Left colon (tissue), 2 donors: Measurements from ENCODE around the gene BBOF1. TPM values are rescaled to one million over a fixed set of nuclear protein-coding genes. Genes with fewer than 3 reads are reported as not detected.
"Not testable (repeated sequence)": the region's sequence is repeated elsewhere in the genome, so short reads cannot be mapped to it uniquely, and the experiment has no call there.

Experiments used
- ATAC-seq: fragments of 200-7000 bp; cut with Tn5 transposase; one replicate; pipeline ENCODE4 v1.9.1; 2020; ENCODE audit warnings: mild to moderate bottlenecking, moderate library complexity
- DNase-seq, 2 donors: peaks; one replicate each; pipeline ENCODE4 v3.0.0-alpha.2; 2020
- intact Hi-C, 2 donors: fragments of 100-400 bp; cut with DNase I in 1 of 2; cut with micrococcal nuclease in 1 of 2; formaldehyde crosslinking; loops; one replicate each; pipeline versions ENCODE4 v1.11.2 to v1.14.0; 2022; cut with DNase I, micrococcal nuclease
- total RNA-seq, 2 donors: library from RNA; stranded (reverse); fragmentation: NEBNext Ultra II Directional; extraction: Animal tissue kit (Norgen Biotek cat#: 25700); gene quantifications; one replicate each; pipeline ENCODE4 v1.2.1, GENCODE V29; 2021
- donor health status: DM: no; HTN: no; CAD: no.
- donor health status: DM: yes; HTN: yes; CAD: no.

BBOF1 gene
- total RNA-seq, 2 donors from 2014 or later, result 3.1 to 4.5 TPM

DNA sequence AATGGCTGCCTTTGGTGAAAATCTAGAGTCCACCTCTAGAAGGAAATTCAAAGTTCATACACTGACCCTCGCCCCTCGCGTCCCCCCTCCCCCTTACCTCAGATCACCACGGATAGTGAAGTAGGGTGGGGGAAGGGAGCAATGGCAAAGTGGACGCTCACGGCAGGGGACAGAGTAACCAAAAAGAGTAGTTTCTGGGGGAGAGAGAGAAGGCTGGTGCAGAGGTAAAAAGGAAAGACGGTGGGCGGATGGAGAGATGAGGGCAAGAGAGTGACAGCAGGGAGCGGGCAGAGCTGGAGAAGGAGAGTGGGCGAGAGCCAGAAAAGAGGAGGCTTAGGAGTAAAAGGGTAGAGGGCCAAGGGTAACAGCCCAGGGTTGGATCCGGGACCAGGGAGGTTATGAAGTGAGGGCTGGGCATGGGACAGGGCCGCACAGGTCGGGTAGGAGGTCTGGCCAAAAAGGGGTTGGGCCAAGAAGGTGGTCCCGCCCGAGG is 64.7 kb downstream of the BBOF1 start:
- ATAC-seq, result peak; percentile 30
- DNase-seq, result peak in 1 of 2 donors; percentile 29
- intact Hi-C loops, result no loop called here

DNA sequence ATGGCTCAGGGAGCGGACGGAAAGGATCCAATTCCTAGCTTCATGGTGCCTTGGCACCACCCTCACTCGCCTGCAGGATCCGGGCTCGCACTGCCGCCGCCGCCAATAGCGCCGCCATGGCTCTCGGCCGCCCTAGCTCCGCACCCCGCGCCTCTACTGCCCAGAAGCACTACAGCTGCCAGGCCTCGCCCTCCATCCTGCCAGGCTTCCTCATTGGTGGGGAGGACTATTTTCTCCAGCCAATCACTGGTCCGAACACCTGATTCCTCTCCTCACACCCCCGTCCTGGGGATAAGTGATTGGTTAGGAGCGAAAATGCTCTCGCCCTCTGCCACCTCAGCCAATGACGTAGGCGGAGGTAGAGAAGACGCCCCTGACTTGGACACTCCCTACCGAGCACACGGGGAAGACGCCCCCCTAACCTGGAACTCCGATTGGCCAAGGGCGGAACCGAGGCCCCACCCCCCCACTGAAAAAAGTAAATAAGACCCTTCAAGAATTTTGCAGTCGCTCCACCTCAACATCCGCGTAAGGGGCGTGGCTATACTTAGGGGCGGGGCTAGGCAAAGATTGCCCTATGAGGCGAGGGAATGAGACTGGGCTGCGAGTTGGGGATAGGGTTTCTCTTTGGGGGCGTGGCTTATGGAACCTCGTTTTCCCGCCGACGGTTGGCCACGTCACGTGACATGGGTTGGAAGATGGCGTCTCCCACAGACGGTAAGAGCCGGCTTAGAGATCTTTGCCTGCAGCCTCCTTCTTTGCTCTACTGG is 65.3 kb downstream of the BBOF1 start, which contains the start of the genes ALDH6A1 and LIN52:
Gene ALDH6A1 (minus strand): TSS at position 177 of the 770 bp plus-strand sequence. CDS start 59 bp downstream, at position 118.
Gene LIN52 (plus strand): TSS at position 680 of the 770 bp plus-strand sequence. CDS start 19 bp downstream, at position 699.
- peak; percentile 99 to 100 for DNase-seq
- ATAC-seq, result peak; percentile 90
- intact Hi-C loops, result no loop called here

DNA sequence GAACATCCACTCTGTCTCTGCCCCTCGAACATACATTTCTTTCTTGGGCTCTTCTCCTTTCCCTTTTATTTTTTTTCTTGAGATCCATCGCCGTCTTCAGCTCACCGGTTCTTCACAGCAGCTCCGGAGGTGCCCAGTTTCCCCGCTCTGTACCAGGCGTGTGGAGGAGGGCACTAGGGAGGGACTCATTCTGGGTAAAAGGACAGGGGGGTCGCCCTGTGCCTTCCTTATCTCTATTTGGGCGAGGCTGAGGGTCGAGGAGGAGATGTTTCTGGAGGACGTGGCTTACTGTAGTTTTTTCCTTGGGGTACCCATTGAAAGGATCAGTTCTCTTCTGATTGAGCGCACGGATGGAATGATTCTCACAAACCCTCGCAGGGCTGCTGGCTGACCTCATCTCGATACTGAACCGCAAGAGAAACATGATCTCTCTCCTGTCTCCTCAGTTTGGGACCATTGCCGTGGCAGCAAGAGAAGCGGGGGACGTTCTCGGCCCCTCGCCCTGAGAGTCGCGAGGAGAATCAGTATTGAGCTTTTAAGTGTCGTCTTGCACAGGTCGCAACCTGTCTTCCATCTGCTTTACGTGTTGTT is 66.0 kb downstream of the BBOF1 start:
- peak; percentile 15 for ATAC-seq
- intact Hi-C loops, result no loop called here
- DNase-seq, result peak in 1 of 2 donors; percentile 11

- ATAC-seq (no peak), DNase-seq (no peak)
- intact Hi-C loops, result no loop called here
Observed at GRCh38 chr14:74085828-74086227, 66.7 kb downstream of the BBOF1 start.

DNA sequence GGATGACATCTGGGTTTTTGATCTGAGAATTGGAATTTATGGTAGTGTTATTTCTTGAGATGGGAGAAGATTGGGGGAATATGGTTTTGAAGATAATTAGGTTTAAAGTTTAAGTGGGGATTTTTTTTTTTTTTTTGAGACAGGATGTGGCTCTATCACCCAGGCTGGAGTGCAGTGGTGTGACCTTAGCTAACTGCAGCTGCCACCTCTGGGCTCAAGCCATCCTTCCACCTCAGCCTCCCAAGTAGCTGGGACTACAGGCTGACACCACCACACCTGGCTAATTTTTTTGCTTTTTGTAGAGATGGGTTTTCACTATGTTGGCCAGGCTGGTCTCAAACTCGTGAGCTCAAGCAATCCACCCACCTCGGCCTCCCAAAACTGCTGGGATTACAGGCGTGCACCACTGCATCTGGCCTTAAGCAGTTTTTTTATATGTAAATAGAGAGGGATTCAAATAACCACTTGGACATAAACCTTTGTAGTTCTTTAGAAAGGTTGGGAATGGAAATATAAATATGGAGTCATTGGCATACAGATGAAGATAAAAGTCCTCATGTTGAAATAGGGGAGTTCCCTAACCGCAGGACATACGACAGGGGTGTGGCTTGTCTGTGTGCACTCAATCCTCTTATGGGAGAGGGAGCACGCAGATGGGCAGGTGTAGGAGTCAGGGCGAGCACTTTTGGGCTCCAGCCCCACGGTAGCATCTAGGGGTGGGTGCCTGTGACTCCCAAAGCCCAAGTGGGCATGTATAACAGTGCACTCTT is 70.3 kb downstream of the BBOF1 start:
- intact Hi-C loops, result no loop called here
- ATAC-seq (no peak), DNase-seq (no peak)

DNA sequence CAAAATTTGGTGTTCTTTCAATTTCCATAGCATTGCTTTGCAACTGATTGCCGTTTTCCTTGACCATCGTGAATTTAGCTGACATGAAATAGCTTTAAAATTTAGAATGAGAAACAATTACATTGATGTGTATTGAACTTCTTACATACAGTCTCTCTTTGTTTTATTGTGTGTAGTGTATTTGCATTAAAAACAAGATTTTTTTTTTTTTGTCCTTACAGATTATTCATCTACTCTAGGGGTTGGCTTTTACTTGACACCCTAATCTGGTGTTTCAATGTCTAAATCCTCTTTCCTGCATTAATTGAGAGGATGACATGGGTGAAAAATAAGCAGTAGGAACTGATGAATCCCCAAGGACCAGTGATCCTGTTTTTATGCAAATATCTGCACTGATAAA is 86.2 kb downstream of the BBOF1 start:
- intact Hi-C loops, result no loop called here
- ATAC-seq (no peak), DNase-seq (no peak)

DNA sequence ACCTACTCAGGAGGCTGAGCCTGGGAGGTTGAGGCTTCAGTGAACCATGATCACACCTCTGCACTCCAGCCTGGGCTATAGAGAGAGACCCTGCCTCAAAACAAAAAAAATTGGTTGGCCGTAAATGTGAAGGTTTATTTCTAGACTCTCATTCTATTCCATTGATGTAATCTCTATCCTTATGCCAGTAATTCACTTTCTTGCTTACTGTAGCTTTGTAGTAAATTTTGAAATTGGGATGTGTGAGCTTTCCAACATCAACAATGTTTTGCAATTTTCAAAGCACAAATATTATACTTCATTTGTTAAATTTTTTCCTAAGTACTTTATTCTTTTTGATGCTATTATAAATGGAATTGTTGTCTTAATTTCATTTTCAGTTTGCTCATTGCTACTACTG is 90.2 kb downstream of the BBOF1 start:
- intact Hi-C loops, result no loop called here
- no peak for ATAC-seq
- no peak for DNase-seq

DNA sequence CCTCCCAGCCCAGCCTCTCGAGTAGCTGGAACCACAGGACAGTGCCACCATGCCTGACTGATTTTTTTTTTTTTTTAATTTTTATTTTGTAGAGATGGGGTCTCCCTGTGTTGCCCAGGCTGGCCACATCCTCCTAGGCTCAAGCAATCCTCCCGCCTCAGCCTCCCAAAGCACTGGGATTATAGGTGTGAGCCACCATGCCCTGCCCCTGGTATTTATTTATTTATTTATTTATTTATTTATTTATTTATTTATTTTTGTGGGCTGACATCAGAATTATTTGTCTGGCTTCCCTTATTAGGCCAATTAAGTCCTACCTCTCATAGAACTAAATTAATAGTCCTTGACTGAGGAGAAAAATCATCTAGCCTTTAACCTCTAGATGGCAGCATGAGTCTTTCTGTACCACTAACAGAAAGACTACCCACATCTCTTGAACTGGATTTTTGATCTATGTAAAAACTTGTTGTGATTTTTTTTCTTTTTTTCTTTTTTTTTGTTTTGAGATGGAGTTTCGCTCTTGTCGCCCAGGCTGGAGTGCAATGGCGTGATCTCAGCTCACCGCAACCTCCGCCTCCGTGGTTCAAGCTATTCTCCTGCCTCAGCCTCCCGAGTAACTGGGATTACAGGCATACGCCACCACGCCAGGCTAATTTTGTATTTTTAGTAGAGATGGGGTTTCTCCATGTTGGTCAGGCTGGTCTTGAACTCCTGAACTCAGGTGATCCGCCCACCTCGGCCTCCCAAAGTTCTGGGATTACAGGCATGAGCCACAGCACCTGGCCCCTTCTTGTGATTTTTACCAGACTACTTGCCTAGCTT is 92.5 kb downstream of the BBOF1 start:
- ATAC-seq, result peak; percentile 78
- intact Hi-C loops, result loop anchor here (5.0 to 10.0 kb wide), 2 partner anchors 141 to 143 kb away; no protein-coding TSS in a partner anchor
- not testable (repeated sequence) for DNase-seq

Other genes with a start within 250 kb of the BBOF1 start
- gene PTGR2, start 167.5 kb upstream of the BBOF1 start, total RNA-seq, result 10 to 100 TPM; 14.7 to 16.0 TPM
- gene ZNF410, start 132.5 kb upstream of the BBOF1 start, total RNA-seq, result 10 to 100 TPM; 40.1 to 40.2 TPM
- gene FAM161B, start 69.3 kb upstream of the BBOF1 start, total RNA-seq, result 1 to 10 TPM; 4.6 to 5.9 TPM
- gene COQ6, start 69.0 kb upstream of the BBOF1 start, total RNA-seq, result 10 to 100 TPM; 18.5 to 21.5 TPM
- 100 to 1,000 TPM; 201 to 203 TPM for gene ENTPD5, start 61 bp upstream of the BBOF1 start, total RNA-seq
- gene ALDH6A1, start 65.1 kb downstream of the BBOF1 start, total RNA-seq, result 10 to 100 TPM; 29.4 to 47.1 TPM
- 1 to 10 TPM; 5.0 to 6.3 TPM for gene LIN52, start 65.6 kb downstream of the BBOF1 start, total RNA-seq
- not detected for gene VSX2, start 220.1 kb downstream of the BBOF1 start, total RNA-seq